Thoracic aorta (tissue), 2 donors: Measurements from ENCODE around the gene COL18A1. TPM values are rescaled to one million over a fixed set of nuclear protein-coding genes. Genes with fewer than 3 reads are reported as not detected.

Source experiments
- ATAC-seq: fragments of 150-250 bp; one replicate; pipeline ENCODE4 v1.8.0; 2017; ENCODE audit warnings: low read depth; ENCODE audit not compliant: insufficient number of reproducible peaks, low FRiP score
- DNase-seq: peaks from one replicate; pipeline ENCODE4 v3.0.0-alpha.2; 2020; ENCODE audit warnings: low spot score
- H3K27ac ChIP-seq, 2 donors: fragments of 200-600 bp; sonication (generic); 1 replicate in 1 of 2; 2 replicates in 1 of 2; pipeline ENCODE4 v1.5.1; 2016; ENCODE audit warnings: mild to moderate bottlenecking in 2 of 2, moderate library complexity in 2 of 2
- H3K27me3 ChIP-seq: fragments of 200-600 bp; sonication (generic); replicated peaks from 2 replicates; pipeline ENCODE4 v1.6.0; 2016; ENCODE audit warnings: mild to moderate bottlenecking; ENCODE audit not compliant: insufficient read depth
- H3K36me3 ChIP-seq: fragments of 200-600 bp; sonication (generic); one replicate; pipeline ENCODE4 v1.5.1; 2016
- H3K4me1 ChIP-seq, 2 donors: fragments of 200-600 bp; sonication (generic); 1 replicate in 1 of 2; 2 replicates in 1 of 2; pipeline versions ENCODE4 v1.5.1 to v1.6.0; 2016; ENCODE audit warnings: low read depth in 2 of 2, mild to moderate bottlenecking in 1 of 2; ENCODE audit not compliant: control insufficient read depth in 1 of 2
- H3K4me3 ChIP-seq: fragments of 200-600 bp; sonication (generic); 2 replicates; pipeline ENCODE4 v1.5.1; 2016; ENCODE audit warnings: mild to moderate bottlenecking
- H3K9me3 ChIP-seq: fragments of 200-600 bp; sonication (generic); 2 replicates; pipeline ENCODE4 v1.5.1; 2016
- CTCF ChIP-seq: fragments of 200-600 bp; sonication (generic); IDR thresholded peaks from one replicate; pipeline ENCODE4 v1.5.1; 2019; ENCODE audit warnings: antibody characterized with exemption
- total RNA-seq, 2 donors: library from RNA; depleted of rRNA; stranded (reverse); fragments of >200 nt; gene quantifications; one replicate each; pipeline versions ENCODE4 v1.1.0 to v1.2.3, GENCODE V29; 2016

The COL18A1 gene
- total RNA-seq, 2 donors from 2014 or later = 507 to 811 TPM

- no peak for ATAC-seq
- Histone ChIP-seq H3K4me3 (no peak overlapping the region), H3K27me3 (no peaks in the 10 kb centered on the region), H3K36me3 (no peaks in the 10 kb centered on the region), H3K27ac (no peak overlapping the region), H3K9me3 (no peaks in the 10 kb centered on the region), H3K4me1 (no peaks in the 10 kb centered on the region)
- TF ChIP-seq CTCF = no peak
- DNase-seq = no peak
Observed at GRCh38 chr21:45549626-45550463, 144.9 kb downstream of the COL18A1 start.

GRCh38 chr21:45550522-45551210 is 145.7 kb downstream of the COL18A1 start:
- H3K27ac ChIP-seq = peak overlapping the region in 1 of 2 donors; percentile 23
- TF ChIP-seq CTCF = no peak
- DNase-seq (no peak), ATAC-seq (no peak)
- H3K4me1 ChIP-seq = no peaks in the 10 kb centered on the region
- no peaks in the 10 kb centered on the region for H3K27me3 ChIP-seq
- no peaks in the 10 kb centered on the region for H3K9me3 ChIP-seq
- no peak overlapping the region for H3K4me3 ChIP-seq
- H3K36me3 ChIP-seq = no peaks in the 10 kb centered on the region

GRCh38 chr21:45551316-45551715 is 146.4 kb downstream of the COL18A1 start:
- no peak for ATAC-seq
- peak overlapping the region in 1 of 2 donors; percentile 23 for H3K27ac ChIP-seq
- H3K4me3 ChIP-seq = no peak overlapping the region
- no peak for TF ChIP-seq CTCF
- no peaks in the 10 kb centered on the region for H3K36me3 ChIP-seq
- H3K27me3 ChIP-seq = no peaks in the 10 kb centered on the region
- DNase-seq = no peak
- H3K9me3 ChIP-seq = no peaks in the 10 kb centered on the region
- no peaks in the 10 kb centered on the region for H3K4me1 ChIP-seq

GRCh38 chr21:45551783-45552695 is 147.1 kb downstream of the COL18A1 start:
- Histone ChIP-seq H3K36me3 (no peaks in the 10 kb centered on the region), H3K9me3 (no peaks in the 10 kb centered on the region), H3K27me3 (no peaks in the 10 kb centered on the region), H3K4me3 (no peak overlapping the region), H3K4me1 (no peaks in the 10 kb centered on the region), H3K27ac (no peak overlapping the region)
- DNase-seq (no peak), ATAC-seq (no peak)
- TF ChIP-seq CTCF = no peak
